ENCODE measurements around the gene LTBP1.

LTBP1 gene

DNA sequence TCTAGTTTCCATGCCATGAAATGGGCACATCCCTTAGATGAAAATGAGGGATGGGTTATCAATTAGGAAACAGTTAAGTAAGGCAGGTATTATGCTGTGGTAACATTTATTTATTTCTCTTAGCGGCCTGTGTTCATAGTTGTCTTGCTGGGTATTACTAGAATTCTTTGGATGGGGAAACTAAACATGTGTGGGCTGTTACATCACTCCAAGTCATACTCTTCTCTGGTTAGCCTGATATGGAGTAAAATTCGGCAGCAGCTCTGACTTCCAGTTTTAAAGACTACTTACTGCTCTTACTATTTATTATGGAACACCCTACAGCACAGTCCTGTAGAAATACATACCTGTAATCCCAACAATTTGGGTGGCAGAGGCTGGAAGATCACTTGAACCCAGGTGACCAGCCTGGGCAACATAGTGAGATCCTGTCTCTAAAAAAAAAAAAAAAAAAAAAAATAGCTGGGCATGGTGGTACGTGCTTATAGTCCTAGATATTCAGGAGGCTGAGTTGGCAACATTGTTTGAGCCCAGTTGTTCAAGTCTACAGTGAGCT lies 496.6 kb downstream of the LTBP1 start:
- no peak for DNase-seq

- no peak for DNase-seq
Observed at GRCh38 chr2:33444967-33445366, 498.2 kb downstream of the LTBP1 start.

GRCh38 chr2:33448220-33448899 lies 501.6 kb downstream of the LTBP1 start:
- no peak for DNase-seq
